HT1080 (cell line): ENCODE measurements around the gene ARL2. TPM values are rescaled to one million over a fixed set of nuclear protein-coding genes. Genes with fewer than 3 reads are reported as not detected.
"Not testable (repeated sequence)": the region's sequence is repeated elsewhere in the genome, so short reads cannot be mapped to it uniquely, and the experiment has no call there.

ENCODE experiments used
- DNase-seq: peaks from one replicate; pipeline ENCODE4 v3.0.0-alpha.2; 2015; ENCODE audit warnings: low read depth
- total RNA-seq: library from RNA; depleted of rRNA; stranded (reverse); fragments of >200 nt; shearing (Covaris generic); gene quantifications from 2 replicates; pipeline ENCODE4 v1.2.3, GENCODE V29; 2014

ARL2 gene
- total RNA-seq, 1 experiment from 2014 or later, result 263 TPM

- not testable (repeated sequence) for DNase-seq
These were observed 10.0 kb upstream of the ARL2 start for GRCh38 chr11:65003968-65004367.

- no peak for DNase-seq
These were observed 5.9 kb upstream of the ARL2 start for GRCh38 chr11:65008016-65008415.

- no peak for DNase-seq
These were observed 5.1 kb upstream of the ARL2 start for GRCh38 chr11:65008873-65009272.

GRCh38 chr11:65013130-65013887 lies 651 bp upstream of the ARL2 start:
- DNase-seq, result peak; percentile 87

- DNase-seq, result no peak
These were observed 817 bp downstream of the ARL2 start for GRCh38 chr11:65014726-65015227.

GRCh38 chr11:65016705-65017104 lies 2.7 kb downstream of the ARL2 start:
- no peak for DNase-seq

- no peak for DNase-seq
These were observed 4.0 kb downstream of the ARL2 start for GRCh38 chr11:65017937-65018336.

- DNase-seq, result no peak
These were observed 5.9 kb downstream of the ARL2 start for GRCh38 chr11:65019824-65020223.

GRCh38 chr11:65021003-65021402 lies 7.0 kb downstream of the ARL2 start:
- DNase-seq, result no peak

- no peak for DNase-seq
These were observed 7.5 kb downstream of the ARL2 start for GRCh38 chr11:65021509-65021908.

- DNase-seq, result not testable (repeated sequence)
These were observed 9.5 kb downstream of the ARL2 start for GRCh38 chr11:65023502-65023901.

GRCh38 chr11:65026810-65027209 lies 12.8 kb downstream of the ARL2 start:
- no peak for DNase-seq

GRCh38 chr11:65027213-65028067 lies 13.5 kb downstream of the ARL2 start, which contains the start of gene SNX15:
SNX15 (plus strand) TSS chr11:65027439; CDS start chr11:65027538, 99 bp downstream.
- DNase-seq, result peak; percentile 92

- no peak for DNase-seq
These were observed 18.3 kb downstream of the ARL2 start for GRCh38 chr11:65032216-65032615.

GRCh38 chr11:65034423-65034822 lies 20.5 kb downstream of the ARL2 start:
- DNase-seq, result no peak

GRCh38 chr11:65035579-65035978 lies 21.6 kb downstream of the ARL2 start:
- no peak for DNase-seq

- DNase-seq, result no peak
These were observed 23.0 kb downstream of the ARL2 start for GRCh38 chr11:65036931-65037330.

- DNase-seq, result no peak
These were observed 26.5 kb downstream of the ARL2 start for GRCh38 chr11:65040520-65040846.

- peak; percentile 97 for DNase-seq
These were observed 27.1 kb downstream of the ARL2 start, which contains the start of gene SAC3D1 for GRCh38 chr11:65040847-65041622. SAC3D1 (plus strand) TSS chr11:65041210; CDS start chr11:65041293, 83 bp downstream.

- no peak for DNase-seq
These were observed 28.9 kb downstream of the ARL2 start for GRCh38 chr11:65042891-65043290.

GRCh38 chr11:65043881-65044501 lies 30.0 kb downstream of the ARL2 start:
- no peak for DNase-seq
